SK-N-SH (cell line): ENCODE data around the gene SPATA33. TPM values are rescaled to one million over a fixed set of nuclear protein-coding genes. Genes with fewer than 3 reads are reported as not detected.
A peak's percentile ranks its signal among the peaks of the same experiment; 100 is the strongest.

ENCODE experiments used
- CTCF ChIA-PET: fragments of 300-600, 350-600 bp; formaldehyde crosslinking; extraction: SDS; loops from one replicate; lab custom pipeline; 2021; lab: Yijun Ruan, JAX
- POLR2A ChIA-PET: fragments of 350-600 bp; sonication (Branson Sonifier 250); formaldehyde crosslinking; extraction: SDS; loops from one replicate; lab custom pipeline; 2020; ENCODE audit warnings: antibody characterized with exemption, inconsistent platforms; lab: Yijun Ruan, JAX
- DNase-seq: peaks from one replicate; pipeline ENCODE4 v3.0.0; 2012
- H2AFZ ChIP-seq: fragments of 200-600 bp; sonication (generic); 2 replicates; pipeline ENCODE4 v1.8.1; 2016; ENCODE audit warnings: antibody characterized with exemption, mild to moderate bottlenecking, low read depth
- H3F3A ChIP-seq: fragments of 200-600 bp; sonication (generic); replicated peaks from 2 replicates; pipeline ENCODE3; 2016; ENCODE audit warnings: antibody characterized with exemption, mild to moderate bottlenecking; ENCODE audit not compliant: insufficient read depth
- H3K27ac ChIP-seq, 2 experiments: fragments of 200-500 bp in 1 of 2; fragments of 200-600 bp in 1 of 2; sonication (Bioruptor generic) in 1 of 2; sonication (generic), shearing (Covaris generic) in 1 of 2; 2 replicates each; pipeline versions ENCODE4 v1.5.1 to v1.6.1; 2014 to 2016; ENCODE audit warnings: low read depth in 2 of 2, inconsistent platforms in 1 of 2, low read length in 1 of 2, mild to moderate bottlenecking in 1 of 2, mixed read lengths in 1 of 2
- H3K27me3 ChIP-seq: fragments of 200-600 bp; sonication (generic), shearing (Covaris generic); 2 replicates; pipeline ENCODE4 v1.6.1; 2016; ENCODE audit warnings: mixed run types; ENCODE audit not compliant: insufficient read depth
- H3K36me3 ChIP-seq, 2 experiments: fragments of 200-500 bp in 1 of 2; fragments of 200-600 bp in 1 of 2; sonication (Bioruptor generic) in 1 of 2; sonication (generic) in 1 of 2; replicated peaks in 1 of 2; 2 replicates each; pipeline versions ENCODE3 to v1.5.1; 2014 to 2016; ENCODE audit warnings: low read length in 1 of 2, mild to moderate bottlenecking in 1 of 2; ENCODE audit not compliant: insufficient read depth in 2 of 2, control insufficient read depth in 1 of 2
- H3K4me1 ChIP-seq, 2 experiments: fragments of 200-500 bp in 1 of 2; fragments of 200-600 bp in 1 of 2; sonication (Bioruptor generic) in 1 of 2; sonication (generic), shearing (Covaris generic) in 1 of 2; 2 replicates each; pipeline versions ENCODE4 v1.5.1 to v1.6.1; 2014 to 2016; ENCODE audit warnings: low read depth in 1 of 2, low read length in 1 of 2, mixed run types in 1 of 2; ENCODE audit not compliant: insufficient read depth in 2 of 2, control insufficient read depth in 1 of 2
- H3K4me2 ChIP-seq: fragments of 200-600 bp; sonication (generic), shearing (Covaris generic); 2 replicates; pipeline ENCODE4 v1.6.1; 2017; ENCODE audit warnings: mixed run types
- H3K4me3 ChIP-seq, 2 experiments: fragments of 200-500 bp in 1 of 2; fragments of 200-600 bp in 1 of 2; sonication (Bioruptor generic) in 1 of 2; sonication (generic), shearing (Covaris generic) in 1 of 2; 2 replicates each; pipeline versions ENCODE4 v1.5.1 to v1.8.1; 2014 to 2016; ENCODE audit warnings: low read depth in 2 of 2, inconsistent platforms in 1 of 2, low read length in 1 of 2, mild to moderate bottlenecking in 1 of 2, mixed read lengths in 1 of 2, moderate library complexity in 1 of 2
- H3K79me2 ChIP-seq: fragments of 200-600 bp; sonication (generic); 2 replicates; pipeline ENCODE4 v1.8.1; 2017; ENCODE audit warnings: mild to moderate bottlenecking; ENCODE audit not compliant: insufficient read depth
- H3K9ac ChIP-seq: fragments of 200-600 bp; sonication (generic); 2 replicates; pipeline ENCODE4 v1.6.1; 2017; ENCODE audit warnings: mixed run types
- H3K9me2 ChIP-seq: fragments of 200-600 bp; sonication (generic); 2 replicates; pipeline ENCODE4 v1.6.1; 2017; ENCODE audit warnings: mixed run types
- H3K9me3 ChIP-seq: fragments of 200-600 bp; sonication (generic); 2 replicates; pipeline ENCODE4 v1.6.1; 2017; ENCODE audit warnings: mixed run types, mild to moderate bottlenecking, moderate library complexity
- H4K20me1 ChIP-seq: fragments of 200-600 bp; sonication (generic); 2 replicates; pipeline ENCODE4 v1.6.1; 2017; ENCODE audit warnings: mild to moderate bottlenecking, mixed run types; ENCODE audit not compliant: insufficient read depth
- CHD2 ChIP-seq: fragments of 150-350 bp; IDR thresholded peaks from 2 replicates; pipeline ENCODE4 v1.6.1; 2018; ENCODE audit warnings: low read length; ENCODE audit not compliant: partially characterized antibody
- EP300 ChIP-seq, 2 experiments: IDR thresholded peaks; 2 replicates each; pipeline versions ENCODE4 v1.4.0 to v1.6.1; 2012; ENCODE audit warnings: borderline replicate concordance in 1 of 2, low read depth in 1 of 2, low read length in 1 of 2
- JUND ChIP-seq: IDR thresholded peaks from 2 replicates; pipeline ENCODE4 v1.4.0; 2012
- MEF2A ChIP-seq: IDR thresholded peaks from 2 replicates; pipeline ENCODE4 v1.4.0; 2012; ENCODE audit warnings: low read depth, borderline replicate concordance
- NRF1 ChIP-seq: IDR thresholded peaks from 2 replicates; pipeline ENCODE4 v1.6.1; 2012; ENCODE audit warnings: low read depth, mild to moderate bottlenecking, low read length
- POLR2AphosphoS5 ChIP-seq: IDR thresholded peaks from 2 replicates; pipeline ENCODE4 v1.6.1; 2012; ENCODE audit warnings: low read depth, low read length
- RAD21 ChIP-seq: IDR thresholded peaks from 2 replicates; pipeline ENCODE4 v1.6.1; 2012; ENCODE audit warnings: mild to moderate bottlenecking, low read length
- RXRA ChIP-seq: IDR thresholded peaks from 2 replicates; pipeline ENCODE4 v1.4.0; 2012; ENCODE audit warnings: low read depth, mild to moderate bottlenecking, borderline replicate concordance
- TAF1 ChIP-seq: IDR thresholded peaks from 2 replicates; pipeline ENCODE4 v1.6.1; 2012; ENCODE audit warnings: low read depth, mild to moderate bottlenecking, low read length, moderate library complexity, borderline replicate concordance
- TCF12 ChIP-seq: IDR thresholded peaks from 2 replicates; pipeline ENCODE4 v1.4.0; 2012
- TEAD4 ChIP-seq: IDR thresholded peaks from 2 replicates; pipeline ENCODE4 v1.4.0; 2012; ENCODE audit warnings: mild to moderate bottlenecking, borderline replicate concordance; ENCODE audit not compliant: insufficient read depth
- YY1 ChIP-seq: IDR thresholded peaks from 2 replicates; pipeline ENCODE4 v1.4.0; 2012; ENCODE audit warnings: low read depth, mild to moderate bottlenecking
- WGBS: methylation state at CpG from one replicate; pipeline ENCODE4 v1.1.6; 2017; ENCODE audit warnings: low lambda C conversion rate; 5-methylcytosine and 5-hydroxymethylcytosine counted together
- polyA plus RNA-seq, 3 experiments: library from polyadenylated mRNA; depleted of rRNA; stranded (reverse); fragments of >200 nt; gene quantifications; 2 replicates each; pipeline ENCODE4 v1.2.3, GENCODE V29; 2012
- TF ChIP-seq, protein P1 (sequence below): IDR thresholded peaks from 2 replicates; pipeline ENCODE4 v1.4.0; 2012; ENCODE audit warnings: low read depth
- TF ChIP-seq, protein P2 (sequence below): IDR thresholded peaks from 2 replicates; pipeline ENCODE4 v1.6.1; 2012; ENCODE audit warnings: mild to moderate bottlenecking, low read depth, low read length, moderate library complexity
- TF ChIP-seq, protein P3 (sequence below): fragments of 200-600 bp; sonication (generic); IDR thresholded peaks from 2 replicates; pipeline ENCODE4 v1.6.1; 2017; ENCODE audit warnings: antibody characterized with exemption, mild to moderate bottlenecking, moderate library complexity
- TF ChIP-seq, protein P4 (sequence below): IDR thresholded peaks from 2 replicates; pipeline ENCODE4 v1.4.0; 2012; ENCODE audit warnings: low read depth, borderline replicate concordance
- TF ChIP-seq, protein P5 (sequence below): IDR thresholded peaks from 2 replicates; pipeline ENCODE4 v1.4.0; 2012; ENCODE audit warnings: low read depth, borderline replicate concordance

SPATA33 gene
- polyA plus RNA-seq, 1 of the 3 experiments (the other 2 are of a cell fraction): 7.2 TPM

DNA sequence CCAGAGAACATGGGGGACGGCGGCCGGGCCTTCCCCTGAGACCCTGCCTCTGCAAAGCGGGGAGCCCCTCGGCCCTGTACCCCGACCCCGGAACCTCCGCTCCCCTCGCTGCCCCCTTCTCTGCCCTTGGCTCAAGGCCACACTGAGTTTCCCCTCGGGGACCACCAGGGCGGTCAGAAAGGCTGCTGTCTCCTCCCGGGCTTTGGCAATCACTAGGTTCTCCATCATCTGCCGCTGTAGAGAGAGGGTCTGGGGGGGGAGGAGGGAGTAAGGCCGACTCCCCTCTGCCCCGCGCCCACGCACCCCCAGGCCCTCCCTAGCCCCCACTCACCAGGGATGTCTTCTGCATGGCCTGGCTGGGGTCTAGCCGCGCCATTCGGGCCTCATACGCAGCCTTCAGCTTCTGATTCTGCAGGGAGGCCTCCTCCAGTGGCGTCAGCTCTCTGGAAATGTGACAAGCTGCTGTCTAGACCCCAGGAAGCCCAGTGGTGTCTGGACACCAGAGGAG, 54.7 kb downstream of the SPATA33 start:
- Histone ChIP-seq H3K9me3 (no peaks in the 10 kb centered on the region), H3K4me2 (peak overlapping the region; percentile 90), H2AFZ (no peak overlapping the region), H3K4me3 (peak overlapping the region; percentile 67 to 69), H4K20me1 (no peaks in the 10 kb centered on the region), H3F3A (peaks cover 6% of the 10 kb centered on the region), H3K9ac (peak overlapping the region; percentile 75), H3K9me2 (no peaks in the 10 kb centered on the region), H3K4me1 (no peaks in the 10 kb centered on the region; a peak in 1 of 4 replicates), H3K27me3 (no peaks in the 10 kb centered on the region), H3K36me3 (peaks cover 0 to 4% of the 10 kb centered on the region in 2 experiments), H3K79me2 (peaks cover 20% of the 10 kb centered on the region), H3K27ac (peak overlapping the region; percentile 12 to 51; a peak in 2 of 4 replicates)
- TF ChIP-seq, protein P1, sequence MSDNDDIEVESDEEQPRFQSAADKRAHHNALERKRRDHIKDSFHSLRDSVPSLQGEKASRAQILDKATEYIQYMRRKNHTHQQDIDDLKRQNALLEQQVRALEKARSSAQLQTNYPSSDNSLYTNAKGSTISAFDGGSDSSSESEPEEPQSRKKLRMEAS: no peak
- TF ChIP-seq MEF2A (no peak), YY1 (no peak), TEAD4 (no peak), RXRA (no peak), CHD2 (no peak), TCF12 (no peak), POLR2AphosphoS5 (no peak), EP300 (IDR thresholded peaks at IDR 0.05; ENCODE audit: borderline replicate concordance in 1 of 2, low read depth in 1 of 2, low read length in 1 of 2) (no peak), JUND (no peak), RAD21 (no peak), TAF1 (no peak), NRF1 (no peak)
- TF ChIP-seq, protein P2, sequence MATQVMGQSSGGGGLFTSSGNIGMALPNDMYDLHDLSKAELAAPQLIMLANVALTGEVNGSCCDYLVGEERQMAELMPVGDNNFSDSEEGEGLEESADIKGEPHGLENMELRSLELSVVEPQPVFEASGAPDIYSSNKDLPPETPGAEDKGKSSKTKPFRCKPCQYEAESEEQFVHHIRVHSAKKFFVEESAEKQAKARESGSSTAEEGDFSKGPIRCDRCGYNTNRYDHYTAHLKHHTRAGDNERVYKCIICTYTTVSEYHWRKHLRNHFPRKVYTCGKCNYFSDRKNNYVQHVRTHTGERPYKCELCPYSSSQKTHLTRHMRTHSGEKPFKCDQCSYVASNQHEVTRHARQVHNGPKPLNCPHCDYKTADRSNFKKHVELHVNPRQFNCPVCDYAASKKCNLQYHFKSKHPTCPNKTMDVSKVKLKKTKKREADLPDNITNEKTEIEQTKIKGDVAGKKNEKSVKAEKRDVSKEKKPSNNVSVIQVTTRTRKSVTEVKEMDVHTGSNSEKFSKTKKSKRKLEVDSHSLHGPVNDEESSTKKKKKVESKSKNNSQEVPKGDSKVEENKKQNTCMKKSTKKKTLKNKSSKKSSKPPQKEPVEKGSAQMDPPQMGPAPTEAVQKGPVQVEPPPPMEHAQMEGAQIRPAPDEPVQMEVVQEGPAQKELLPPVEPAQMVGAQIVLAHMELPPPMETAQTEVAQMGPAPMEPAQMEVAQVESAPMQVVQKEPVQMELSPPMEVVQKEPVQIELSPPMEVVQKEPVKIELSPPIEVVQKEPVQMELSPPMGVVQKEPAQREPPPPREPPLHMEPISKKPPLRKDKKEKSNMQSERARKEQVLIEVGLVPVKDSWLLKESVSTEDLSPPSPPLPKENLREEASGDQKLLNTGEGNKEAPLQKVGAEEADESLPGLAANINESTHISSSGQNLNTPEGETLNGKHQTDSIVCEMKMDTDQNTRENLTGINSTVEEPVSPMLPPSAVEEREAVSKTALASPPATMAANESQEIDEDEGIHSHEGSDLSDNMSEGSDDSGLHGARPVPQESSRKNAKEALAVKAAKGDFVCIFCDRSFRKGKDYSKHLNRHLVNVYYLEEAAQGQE: no peak
- TF ChIP-seq, protein P3, sequence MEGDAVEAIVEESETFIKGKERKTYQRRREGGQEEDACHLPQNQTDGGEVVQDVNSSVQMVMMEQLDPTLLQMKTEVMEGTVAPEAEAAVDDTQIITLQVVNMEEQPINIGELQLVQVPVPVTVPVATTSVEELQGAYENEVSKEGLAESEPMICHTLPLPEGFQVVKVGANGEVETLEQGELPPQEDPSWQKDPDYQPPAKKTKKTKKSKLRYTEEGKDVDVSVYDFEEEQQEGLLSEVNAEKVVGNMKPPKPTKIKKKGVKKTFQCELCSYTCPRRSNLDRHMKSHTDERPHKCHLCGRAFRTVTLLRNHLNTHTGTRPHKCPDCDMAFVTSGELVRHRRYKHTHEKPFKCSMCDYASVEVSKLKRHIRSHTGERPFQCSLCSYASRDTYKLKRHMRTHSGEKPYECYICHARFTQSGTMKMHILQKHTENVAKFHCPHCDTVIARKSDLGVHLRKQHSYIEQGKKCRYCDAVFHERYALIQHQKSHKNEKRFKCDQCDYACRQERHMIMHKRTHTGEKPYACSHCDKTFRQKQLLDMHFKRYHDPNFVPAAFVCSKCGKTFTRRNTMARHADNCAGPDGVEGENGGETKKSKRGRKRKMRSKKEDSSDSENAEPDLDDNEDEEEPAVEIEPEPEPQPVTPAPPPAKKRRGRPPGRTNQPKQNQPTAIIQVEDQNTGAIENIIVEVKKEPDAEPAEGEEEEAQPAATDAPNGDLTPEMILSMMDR: no peak
- TF ChIP-seq, protein P4, sequence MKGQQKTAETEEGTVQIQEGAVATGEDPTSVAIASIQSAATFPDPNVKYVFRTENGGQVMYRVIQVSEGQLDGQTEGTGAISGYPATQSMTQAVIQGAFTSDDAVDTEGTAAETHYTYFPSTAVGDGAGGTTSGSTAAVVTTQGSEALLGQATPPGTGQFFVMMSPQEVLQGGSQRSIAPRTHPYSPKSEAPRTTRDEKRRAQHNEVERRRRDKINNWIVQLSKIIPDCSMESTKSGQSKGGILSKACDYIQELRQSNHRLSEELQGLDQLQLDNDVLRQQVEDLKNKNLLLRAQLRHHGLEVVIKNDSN: no peak
- TF ChIP-seq, protein P5, sequence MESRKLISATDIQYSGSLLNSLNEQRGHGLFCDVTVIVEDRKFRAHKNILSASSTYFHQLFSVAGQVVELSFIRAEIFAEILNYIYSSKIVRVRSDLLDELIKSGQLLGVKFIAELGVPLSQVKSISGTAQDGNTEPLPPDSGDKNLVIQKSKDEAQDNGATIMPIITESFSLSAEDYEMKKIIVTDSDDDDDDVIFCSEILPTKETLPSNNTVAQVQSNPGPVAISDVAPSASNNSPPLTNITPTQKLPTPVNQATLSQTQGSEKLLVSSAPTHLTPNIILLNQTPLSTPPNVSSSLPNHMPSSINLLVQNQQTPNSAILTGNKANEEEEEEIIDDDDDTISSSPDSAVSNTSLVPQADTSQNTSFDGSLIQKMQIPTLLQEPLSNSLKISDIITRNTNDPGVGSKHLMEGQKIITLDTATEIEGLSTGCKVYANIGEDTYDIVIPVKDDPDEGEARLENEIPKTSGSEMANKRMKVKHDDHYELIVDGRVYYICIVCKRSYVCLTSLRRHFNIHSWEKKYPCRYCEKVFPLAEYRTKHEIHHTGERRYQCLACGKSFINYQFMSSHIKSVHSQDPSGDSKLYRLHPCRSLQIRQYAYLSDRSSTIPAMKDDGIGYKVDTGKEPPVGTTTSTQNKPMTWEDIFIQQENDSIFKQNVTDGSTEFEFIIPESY: no peak
- peak; percentile 58 for DNase-seq
- WGBS: 10% methylated on average over 12 of the region's 22 CpGs
- ChIA-PET CTCF (interaction anchor here (4.6 kb wide), 1 partner anchor 12 kb away, joined by 28 read pairs; the partner anchor contains the start of gene SPATA2L), POLR2A (interaction anchor here (0.7 to 2.3 kb wide), 4 partner anchors 9 to 161 kb away, joined by 3 to 7 read pairs (median 6); partner anchors contain the start of gene TCF25)
